HCT116 (cell line): ENCODE measurements around the gene BMERB1. TPM values are rescaled to one million over a fixed set of nuclear protein-coding genes. Genes with fewer than 3 reads are reported as not detected.

Experiments used
- ATAC-seq: fragments of 200-7000 bp; cut with Tn5 transposase; 2 replicates; pipeline ENCODE4 v1.9.1; 2020; ENCODE audit warnings: mild to moderate bottlenecking, moderate library complexity
- BruUV-seq: library from RNA; stranded (reverse); fragments of 400-500 nt; replicated peaks from 2 replicates; lab custom pipeline; 2021; lab: Mats Ljungman, UMichigan
- CTCF ChIA-PET: fragments of 300-600 bp; sonication (Branson Sonifier 250); formaldehyde crosslinking; loops from one replicate; lab custom pipeline; 2021; ENCODE audit warnings: antibody characterized with exemption; lab: Charles Lee
- POLR2A ChIA-PET: fragments of 300-600, 350-600 bp; sonication (Branson Sonifier 250); formaldehyde crosslinking; loops from one replicate; lab custom pipeline; 2021; ENCODE audit warnings: antibody characterized with exemption; lab: Charles Lee
- RAD21 ChIA-PET, 2 experiments: fragments of 300-600 bp; sonication (Branson Sonifier 250); formaldehyde crosslinking; loops; one replicate each; lab custom pipeline; 2023; ENCODE audit warnings: low total read pairs in 2 of 2; ENCODE audit not compliant: uncharacterized antibody in 2 of 2, unreplicated experiment in 2 of 2, low non-redundant PET in 1 of 2; lab: Charles Lee
- DNase-seq: peaks from one replicate; pipeline ENCODE4 v3.0.0-alpha.2; 2010; ENCODE audit warnings: low read depth, low spot score
- H2AFZ ChIP-seq: fragments of 200-600 bp; shearing (Covaris generic), sonication (generic); 2 replicates; pipeline ENCODE4 v1.6.1; 2017; ENCODE audit warnings: low read depth, mixed run types, mixed read lengths, antibody characterized with exemption, low read length; ENCODE audit not compliant: poor library complexity, severe bottlenecking
- H3K27ac ChIP-seq: 2 replicates; pipeline ENCODE4 v1.5.1; 2012; ENCODE audit warnings: low read depth, low read length
- H3K27me3 ChIP-seq: fragments of 200-600 bp; sonication (generic); 2 replicates; pipeline ENCODE4 v1.6.1; 2016; ENCODE audit warnings: mixed run types, low read length, mixed read lengths; ENCODE audit not compliant: insufficient read depth
- H3K36me3 ChIP-seq, 2 experiments: fragments of 200-500 bp in 1 of 2; fragments of 200-600 bp in 1 of 2; sonication (Bioruptor generic) in 1 of 2; sonication (generic) in 1 of 2; 2 replicates each; pipeline versions ENCODE4 v1.5.1 to v1.6.1; 2014 to 2016; ENCODE audit warnings: low read length in 2 of 2, inconsistent platforms in 1 of 2, mixed read lengths in 1 of 2, mixed run types in 1 of 2; ENCODE audit not compliant: insufficient read depth in 2 of 2, control insufficient read depth in 1 of 2
- H3K4me1 ChIP-seq, 2 experiments: fragments of 200-600 bp in 1 of 2; sonication (generic) in 1 of 2; 2 replicates each; pipeline versions ENCODE4 v1.5.1 to v1.6.1; 2012 to 2017; ENCODE audit warnings: low read length in 2 of 2, inconsistent platforms in 1 of 2, mild to moderate bottlenecking in 1 of 2, mixed read lengths in 1 of 2, mixed run types in 1 of 2, moderate library complexity in 1 of 2; ENCODE audit not compliant: insufficient read depth in 2 of 2, control insufficient read depth in 1 of 2
- H3K4me2 ChIP-seq: fragments of 200-600 bp; sonication (generic); 2 replicates; pipeline ENCODE4 v1.6.1; 2017; ENCODE audit warnings: mixed run types, low read length, mixed read lengths
- H3K4me3 ChIP-seq, 2 experiments: fragments of 200-600 bp in 1 of 2; sonication (generic) in 1 of 2; replicated peaks in 1 of 2; 2 replicates each; pipeline ENCODE4 v1.5.1; 2011 to 2016; ENCODE audit warnings: low read length in 2 of 2, control low read depth in 1 of 2, low read depth in 1 of 2, mild to moderate bottlenecking in 1 of 2, mixed read lengths in 1 of 2, mixed run types in 1 of 2
- H3K79me2 ChIP-seq: fragments of 200-600 bp; sonication (generic); 2 replicates; pipeline ENCODE4 v1.6.1; 2017; ENCODE audit warnings: mild to moderate bottlenecking, mixed run types, low read length, moderate library complexity, mixed read lengths; ENCODE audit not compliant: insufficient read depth
- H3K9ac ChIP-seq: fragments of 200-600 bp; sonication (generic); 2 replicates; pipeline ENCODE4 v1.6.1; 2016; ENCODE audit warnings: low read length, mixed read lengths
- H3K9me2 ChIP-seq: fragments of 200-600 bp; sonication (generic), shearing (Covaris generic); 2 replicates; pipeline ENCODE4 v1.6.1; 2017; ENCODE audit warnings: mixed run types, mild to moderate bottlenecking, moderate library complexity; ENCODE audit not compliant: insufficient read depth
- H3K9me3 ChIP-seq, 2 experiments: fragments of 200-500 bp in 1 of 2; fragments of 200-600 bp in 1 of 2; sonication (Bioruptor generic) in 1 of 2; sonication (generic) in 1 of 2; 2 replicates each; pipeline ENCODE4 v1.6.1; 2014 to 2017; ENCODE audit warnings: low read length in 2 of 2, mixed read lengths in 2 of 2, inconsistent platforms in 1 of 2, low read depth in 1 of 2, mild to moderate bottlenecking in 1 of 2, mixed run types in 1 of 2, moderate library complexity in 1 of 2; ENCODE audit not compliant: control insufficient read depth in 1 of 2, insufficient read depth in 1 of 2
- H4K20me1 ChIP-seq: fragments of 200-600 bp; sonication (generic), shearing (Covaris generic); 2 replicates; pipeline ENCODE4 v1.6.1; 2017; ENCODE audit warnings: mixed run types, mild to moderate bottlenecking, moderate library complexity; ENCODE audit not compliant: insufficient read depth
- CBX3 ChIP-seq: IDR thresholded peaks from 2 replicates; pipeline ENCODE4 v1.6.1; 2012; ENCODE audit warnings: low read depth
- CEBPB ChIP-seq: IDR thresholded peaks from 2 replicates; pipeline ENCODE4 v1.6.1; 2012; ENCODE audit warnings: low read depth
- EGR1 ChIP-seq: IDR thresholded peaks from 2 replicates; pipeline ENCODE4 v1.6.1; 2012; ENCODE audit warnings: low read depth
- EZH2 ChIP-seq: fragments of 200-600 bp; sonication (generic); IDR thresholded peaks from 2 replicates; pipeline ENCODE4 v1.6.1; 2017; ENCODE audit warnings: antibody characterized with exemption, mixed run types
- EZH2phosphoT487 ChIP-seq: fragments of 200-600 bp; IDR thresholded peaks from 2 replicates; pipeline ENCODE4 v1.6.1; 2018; ENCODE audit warnings: antibody characterized with exemption, borderline replicate concordance
- JUND ChIP-seq: IDR thresholded peaks from 2 replicates; pipeline ENCODE4 v1.6.1; 2012
- MAX ChIP-seq: IDR thresholded peaks from 2 replicates; pipeline ENCODE4 v1.6.1; 2012
- POLR2A ChIP-seq: IDR thresholded peaks from 2 replicates; pipeline ENCODE4 v1.7.0; 2011; ENCODE audit warnings: borderline replicate concordance; ENCODE audit not compliant: insufficient read depth, insufficient read length; ENCODE audit errors: extremely low read depth
- POLR2AphosphoS5 ChIP-seq: IDR thresholded peaks from 2 replicates; pipeline ENCODE4 v1.6.1; 2011; ENCODE audit warnings: mild to moderate bottlenecking, low read depth, low read length, moderate library complexity
- RAD21 ChIP-seq: IDR thresholded peaks from 2 replicates; pipeline ENCODE4 v1.6.1; 2012; ENCODE audit warnings: low read depth, mild to moderate bottlenecking
- SIN3A ChIP-seq: IDR thresholded peaks from 2 replicates; pipeline ENCODE4 v1.6.1; 2012; ENCODE audit warnings: low read depth
- SP1 ChIP-seq: IDR thresholded peaks from 2 replicates; pipeline ENCODE4 v1.6.1; 2012; ENCODE audit warnings: low read depth
- SRF ChIP-seq: IDR thresholded peaks from 2 replicates; pipeline ENCODE4 v1.6.1; 2012; ENCODE audit warnings: low read depth
- TCF7L2 ChIP-seq: IDR thresholded peaks from 2 replicates; pipeline ENCODE4 v1.7.0; 2011; ENCODE audit warnings: borderline replicate concordance, inconsistent platforms; ENCODE audit not compliant: insufficient read depth, insufficient read length; ENCODE audit errors: extremely low read depth
- YY1 ChIP-seq: IDR thresholded peaks from 2 replicates; pipeline ENCODE4 v1.6.1; 2011; ENCODE audit warnings: low read length, low read depth, moderate library complexity, mild to moderate bottlenecking; ENCODE audit not compliant: insufficient replicate concordance; ENCODE audit errors: extremely low read depth
- ZNF274 ChIP-seq: fragments of 200-500 bp; sonication (Bioruptor generic); IDR thresholded peaks from 2 replicates; pipeline ENCODE4 v1.6.1; 2014; ENCODE audit warnings: mild to moderate bottlenecking, low read depth, low read length, inconsistent platforms
- intact Hi-C: fragments of 100-400 bp; cut with micrococcal nuclease; formaldehyde crosslinking; loops from 2 replicates; pipeline ENCODE4 v1.10.0; 2022
- total RNA-seq: library from RNA; stranded (reverse); gene quantifications from one replicate; pipeline ENCODE4 v1.2.1, GENCODE V29; 2021; ENCODE audit not compliant: unreplicated experiment
- TF ChIP-seq, protein P1 (sequence below): IDR thresholded peaks from 2 replicates; pipeline ENCODE4 v1.6.1; 2012
- TF ChIP-seq, protein P2 (sequence below): IDR thresholded peaks from 2 replicates; pipeline ENCODE4 v1.6.1; 2011; ENCODE audit warnings: mild to moderate bottlenecking, low read length, moderate library complexity; ENCODE audit not compliant: insufficient replicate concordance; ENCODE audit errors: extremely low read depth
- TF ChIP-seq, protein P3 (sequence below): IDR thresholded peaks from 2 replicates; pipeline ENCODE4 v1.6.1; 2012; ENCODE audit warnings: low read depth

Gene BMERB1
- total RNA-seq, 1 experiment from 2014 or later = 43.6 TPM

GRCh38 chr16:15587152-15587825, 152.9 kb downstream of the BMERB1 start:
- H3K27me3 ChIP-seq = no peaks in the 10 kb centered on the region
- CTCF ChIA-PET = no interaction called here
- no peak overlapping the region for H3K4me2 ChIP-seq
- H3K4me1 ChIP-seq = peaks cover 31 to 55% of the 10 kb centered on the region in 2 experiments
- no peak overlapping the region for H3K9ac ChIP-seq
- intact Hi-C loops = no loop called here
- ATAC-seq = no peak
- H3K4me3 ChIP-seq = no peak overlapping the region
- TF ChIP-seq POLR2AphosphoS5 = no peak
- no peak for TF ChIP-seq MAX
- TF ChIP-seq ZNF274 = no peak
- TF ChIP-seq JUND = no peak
- TF ChIP-seq EZH2 = no peak
- TF ChIP-seq CBX3 = no peak
- TF ChIP-seq YY1 = no peak
- no peak for TF ChIP-seq TCF7L2
- no peak for TF ChIP-seq SIN3A
- TF ChIP-seq SP1 = no peak
- no peak for TF ChIP-seq POLR2A
- TF ChIP-seq EZH2phosphoT487 = no peak
- TF ChIP-seq, protein P1, sequence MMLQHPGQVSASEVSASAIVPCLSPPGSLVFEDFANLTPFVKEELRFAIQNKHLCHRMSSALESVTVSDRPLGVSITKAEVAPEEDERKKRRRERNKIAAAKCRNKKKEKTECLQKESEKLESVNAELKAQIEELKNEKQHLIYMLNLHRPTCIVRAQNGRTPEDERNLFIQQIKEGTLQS = no peak
- no peak for TF ChIP-seq SRF
- no peak for TF ChIP-seq RAD21
- no peak for TF ChIP-seq EGR1
- TF ChIP-seq, protein P2, sequence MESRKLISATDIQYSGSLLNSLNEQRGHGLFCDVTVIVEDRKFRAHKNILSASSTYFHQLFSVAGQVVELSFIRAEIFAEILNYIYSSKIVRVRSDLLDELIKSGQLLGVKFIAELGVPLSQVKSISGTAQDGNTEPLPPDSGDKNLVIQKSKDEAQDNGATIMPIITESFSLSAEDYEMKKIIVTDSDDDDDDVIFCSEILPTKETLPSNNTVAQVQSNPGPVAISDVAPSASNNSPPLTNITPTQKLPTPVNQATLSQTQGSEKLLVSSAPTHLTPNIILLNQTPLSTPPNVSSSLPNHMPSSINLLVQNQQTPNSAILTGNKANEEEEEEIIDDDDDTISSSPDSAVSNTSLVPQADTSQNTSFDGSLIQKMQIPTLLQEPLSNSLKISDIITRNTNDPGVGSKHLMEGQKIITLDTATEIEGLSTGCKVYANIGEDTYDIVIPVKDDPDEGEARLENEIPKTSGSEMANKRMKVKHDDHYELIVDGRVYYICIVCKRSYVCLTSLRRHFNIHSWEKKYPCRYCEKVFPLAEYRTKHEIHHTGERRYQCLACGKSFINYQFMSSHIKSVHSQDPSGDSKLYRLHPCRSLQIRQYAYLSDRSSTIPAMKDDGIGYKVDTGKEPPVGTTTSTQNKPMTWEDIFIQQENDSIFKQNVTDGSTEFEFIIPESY = no peak
- TF ChIP-seq CEBPB = no peak
- TF ChIP-seq, protein P3, sequence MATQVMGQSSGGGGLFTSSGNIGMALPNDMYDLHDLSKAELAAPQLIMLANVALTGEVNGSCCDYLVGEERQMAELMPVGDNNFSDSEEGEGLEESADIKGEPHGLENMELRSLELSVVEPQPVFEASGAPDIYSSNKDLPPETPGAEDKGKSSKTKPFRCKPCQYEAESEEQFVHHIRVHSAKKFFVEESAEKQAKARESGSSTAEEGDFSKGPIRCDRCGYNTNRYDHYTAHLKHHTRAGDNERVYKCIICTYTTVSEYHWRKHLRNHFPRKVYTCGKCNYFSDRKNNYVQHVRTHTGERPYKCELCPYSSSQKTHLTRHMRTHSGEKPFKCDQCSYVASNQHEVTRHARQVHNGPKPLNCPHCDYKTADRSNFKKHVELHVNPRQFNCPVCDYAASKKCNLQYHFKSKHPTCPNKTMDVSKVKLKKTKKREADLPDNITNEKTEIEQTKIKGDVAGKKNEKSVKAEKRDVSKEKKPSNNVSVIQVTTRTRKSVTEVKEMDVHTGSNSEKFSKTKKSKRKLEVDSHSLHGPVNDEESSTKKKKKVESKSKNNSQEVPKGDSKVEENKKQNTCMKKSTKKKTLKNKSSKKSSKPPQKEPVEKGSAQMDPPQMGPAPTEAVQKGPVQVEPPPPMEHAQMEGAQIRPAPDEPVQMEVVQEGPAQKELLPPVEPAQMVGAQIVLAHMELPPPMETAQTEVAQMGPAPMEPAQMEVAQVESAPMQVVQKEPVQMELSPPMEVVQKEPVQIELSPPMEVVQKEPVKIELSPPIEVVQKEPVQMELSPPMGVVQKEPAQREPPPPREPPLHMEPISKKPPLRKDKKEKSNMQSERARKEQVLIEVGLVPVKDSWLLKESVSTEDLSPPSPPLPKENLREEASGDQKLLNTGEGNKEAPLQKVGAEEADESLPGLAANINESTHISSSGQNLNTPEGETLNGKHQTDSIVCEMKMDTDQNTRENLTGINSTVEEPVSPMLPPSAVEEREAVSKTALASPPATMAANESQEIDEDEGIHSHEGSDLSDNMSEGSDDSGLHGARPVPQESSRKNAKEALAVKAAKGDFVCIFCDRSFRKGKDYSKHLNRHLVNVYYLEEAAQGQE = no peak
- peak overlapping the region; percentile 4; the same call in 1 of the 2 replicates for H3K27ac ChIP-seq
- RAD21 ChIA-PET = no interaction called here
- no peak for DNase-seq
- BruUV-seq = no TSS peak
- H3K79me2 ChIP-seq = no peaks in the 10 kb centered on the region
- no peak overlapping the region for H2AFZ ChIP-seq
- no peaks in the 10 kb centered on the region; a peak in 1 of 4 replicates for H3K36me3 ChIP-seq
- H3K9me2 ChIP-seq = no peaks in the 10 kb centered on the region
- no peaks in the 10 kb centered on the region for H3K9me3 ChIP-seq
- POLR2A ChIA-PET = no interaction called here
- no peaks in the 10 kb centered on the region for H4K20me1 ChIP-seq
